Suppressor macrophage (primary cell): ENCODE results near the gene SLC1A7.
"Not testable (repeated sequence)": the region's sequence is repeated elsewhere in the genome, so short reads cannot be mapped to it uniquely, and the experiment has no call there.

Experiments
- DNase-seq, 4 experiments: peaks; one replicate each; pipeline ENCODE4 v3.0.0-alpha.2; 2020 to 2022
- total RNA-seq, 17 experiments: gene quantifications; one replicate each; lab custom pipeline; 2026; ENCODE audit warnings: mixed read lengths in 6 of 17, inconsistent platforms in 3 of 17; lab: John Stamatoyannopoulos, UW

The SLC1A7 gene
- total RNA-seq: 0 to 1.9 (median 0.05) reads per million in 17 experiments

GRCh38 chr1:53142226-53142853 lies at the start of gene SLC1A7:
Gene SLC1A7 (minus strand): TSS chr1:53142638. CDS start chr1:53142449, 189 bp downstream.
- DNase-seq: no peak

DNA sequence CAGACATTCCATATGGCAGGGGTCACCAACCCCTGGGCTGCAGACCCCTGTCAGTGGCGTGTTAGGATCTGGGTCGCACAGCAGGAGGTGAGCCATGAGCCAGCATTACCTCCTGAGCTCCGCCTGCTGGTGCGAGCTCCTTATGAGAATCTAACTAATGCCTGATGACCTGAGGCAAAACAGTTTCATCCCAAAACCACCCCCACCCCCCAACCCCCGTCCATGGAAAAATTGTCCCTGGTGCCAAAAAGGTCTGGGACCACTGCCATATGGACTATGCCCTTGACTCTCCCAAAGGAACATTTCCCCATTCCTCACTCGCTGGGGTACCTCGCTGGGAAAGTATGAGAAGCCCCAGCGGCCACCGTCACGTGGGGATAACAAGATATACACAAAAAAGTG lies 47.8 kb upstream of the SLC1A7 start:
- DNase-seq: no peak

DNA sequence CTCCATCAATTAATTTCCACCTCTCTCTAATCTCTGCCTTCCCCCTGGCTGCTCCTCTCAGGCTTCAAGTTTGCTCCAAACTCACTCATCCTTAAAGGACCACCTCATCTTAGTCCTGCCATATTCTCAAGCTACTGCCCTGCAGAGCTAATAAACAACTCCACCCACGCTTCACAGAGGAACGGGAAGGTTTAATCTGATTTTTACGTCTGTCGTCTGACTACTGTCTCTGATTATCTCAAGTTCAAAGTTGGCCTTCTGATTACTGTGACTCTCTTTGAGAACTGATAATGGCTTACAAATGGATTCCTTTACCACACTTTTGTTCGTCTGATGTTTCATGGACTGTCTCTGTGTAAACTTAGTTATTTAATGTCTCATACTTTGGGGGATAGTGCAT lies 46.6 kb upstream of the SLC1A7 start:
- no peak for DNase-seq

- DNase-seq: no peak
Measured at GRCh38 chr1:53188099-53188498, 45.7 kb upstream of the SLC1A7 start.

DNA sequence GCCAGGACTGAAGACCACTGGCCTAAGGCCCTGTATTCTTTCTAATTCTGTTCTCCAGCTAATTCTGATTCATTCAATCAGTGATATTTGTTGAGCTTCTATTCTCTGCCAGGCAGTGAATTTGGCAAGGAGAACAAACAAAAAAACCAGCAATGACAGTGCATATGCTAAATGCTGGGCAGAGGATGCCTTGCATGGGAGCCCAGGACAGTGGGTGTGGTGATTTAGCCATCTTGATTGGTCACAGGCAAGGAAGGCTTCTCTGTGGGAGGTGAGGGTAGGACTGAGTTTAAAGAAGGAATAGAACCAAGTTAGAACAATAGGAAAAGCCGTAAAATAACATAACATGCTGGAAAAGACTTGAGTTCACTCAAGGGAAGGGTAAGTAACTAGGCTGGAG lies 45.0 kb upstream of the SLC1A7 start:
- DNase-seq: peak in 2 of 4 experiments; percentile 24 to 27

DNA sequence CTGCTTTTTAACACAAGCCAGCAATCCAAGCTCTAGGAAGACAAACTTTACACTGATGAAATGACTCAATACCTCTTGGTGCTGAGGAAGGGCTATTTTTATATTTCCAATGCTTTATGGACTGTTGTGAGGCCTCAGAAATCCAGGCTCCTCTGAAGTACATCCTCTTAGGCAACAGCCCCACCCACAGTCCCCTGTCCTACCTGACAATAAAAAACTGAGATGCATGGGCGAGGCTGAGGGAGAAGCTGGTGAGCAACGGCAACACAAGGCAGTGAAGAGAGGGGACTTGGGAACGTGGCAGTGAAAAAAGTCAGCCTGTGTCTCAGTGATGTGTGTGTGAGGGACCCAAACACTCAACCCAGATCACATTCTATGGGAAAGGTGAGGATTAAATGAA lies 44.1 kb upstream of the SLC1A7 start:
- no peak for DNase-seq

GRCh38 chr1:53185955-53186297 lies 43.5 kb upstream of the SLC1A7 start:
- not testable (repeated sequence) for DNase-seq

- no peak for DNase-seq
Measured at GRCh38 chr1:53183095-53183990, 40.9 kb upstream of the SLC1A7 start.

GRCh38 chr1:53182716-53183094 lies 40.3 kb upstream of the SLC1A7 start:
- no peak for DNase-seq

GRCh38 chr1:53182111-53182593 lies 39.7 kb upstream of the SLC1A7 start:
- peak; percentile 85 to 94 (median 90) for DNase-seq

- no peak for DNase-seq
Measured at GRCh38 chr1:53180951-53181350, 38.5 kb upstream of the SLC1A7 start.

DNA sequence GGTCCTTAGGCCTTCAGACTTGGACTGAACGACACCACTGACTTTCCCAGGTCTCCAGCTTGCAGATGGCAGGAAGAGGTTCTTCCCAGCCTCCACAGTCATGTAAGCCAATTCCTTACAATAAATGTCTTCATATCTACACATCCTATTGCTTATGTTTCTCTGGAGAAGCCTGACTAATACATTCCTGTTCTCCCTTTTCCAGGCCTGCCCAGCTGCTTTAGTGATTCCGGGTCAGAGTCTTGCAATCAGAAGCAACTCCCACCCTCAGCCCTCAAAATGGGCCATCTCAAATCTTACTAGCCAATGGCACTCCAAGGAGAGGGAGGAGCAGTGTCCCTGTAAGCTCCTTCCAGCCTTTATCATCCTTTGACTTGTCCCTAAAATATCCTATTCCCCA lies 37.8 kb upstream of the SLC1A7 start:
- no peak for DNase-seq

- no peak for DNase-seq
Measured at GRCh38 chr1:53176452-53177208, 34.2 kb upstream of the SLC1A7 start.

DNA sequence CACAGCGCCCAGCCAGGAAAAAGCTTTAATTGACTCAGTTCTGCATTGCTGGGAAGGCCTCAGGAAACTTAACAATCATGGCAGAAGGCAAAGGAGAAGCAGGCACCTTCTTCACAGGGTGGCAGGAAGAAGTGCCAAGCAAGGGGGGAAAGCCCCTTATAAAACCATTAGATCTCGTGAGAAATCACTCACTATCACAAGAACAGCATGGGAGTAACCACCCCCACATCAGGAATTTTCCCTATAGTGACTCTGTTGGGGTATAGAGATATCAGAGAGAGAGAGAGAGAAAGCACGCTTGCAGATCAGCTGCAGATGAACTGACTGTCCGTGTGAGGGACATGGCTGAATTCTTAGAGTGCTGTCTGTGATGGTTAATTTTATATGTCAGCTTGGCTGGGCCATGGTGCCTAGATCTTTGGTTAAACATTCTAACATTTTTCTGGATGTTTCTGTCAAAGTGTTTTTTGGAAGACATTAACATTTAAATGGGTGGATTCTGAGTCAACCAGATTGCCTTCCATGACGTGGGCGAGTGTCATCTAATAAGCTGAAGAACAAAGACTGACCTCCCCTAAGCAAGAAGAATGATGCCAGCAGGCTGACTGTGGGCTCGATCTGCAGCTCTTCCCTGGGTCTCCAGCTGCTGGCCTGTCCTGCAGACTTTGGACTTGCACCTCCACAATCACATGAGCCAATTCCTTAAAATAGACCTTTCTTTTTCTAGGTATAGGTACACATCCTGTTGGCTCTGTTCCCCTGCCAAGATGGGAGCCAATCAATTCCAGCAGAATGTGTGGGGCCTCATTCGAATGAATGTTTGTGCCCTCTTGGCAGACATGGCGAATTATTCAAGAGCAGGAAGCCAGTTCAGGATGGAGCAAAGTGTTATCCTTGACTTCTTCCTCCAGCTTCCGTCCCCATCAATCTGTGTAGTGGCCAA lies 32.8 kb upstream of the SLC1A7 start:
- DNase-seq: peak in 2 of 4 experiments; percentile 21 to 30

GRCh38 chr1:53172426-53173128 lies 30.1 kb upstream of the SLC1A7 start:
- DNase-seq: peak in 3 of 4 experiments; percentile 26 to 41 (median 38)

DNA sequence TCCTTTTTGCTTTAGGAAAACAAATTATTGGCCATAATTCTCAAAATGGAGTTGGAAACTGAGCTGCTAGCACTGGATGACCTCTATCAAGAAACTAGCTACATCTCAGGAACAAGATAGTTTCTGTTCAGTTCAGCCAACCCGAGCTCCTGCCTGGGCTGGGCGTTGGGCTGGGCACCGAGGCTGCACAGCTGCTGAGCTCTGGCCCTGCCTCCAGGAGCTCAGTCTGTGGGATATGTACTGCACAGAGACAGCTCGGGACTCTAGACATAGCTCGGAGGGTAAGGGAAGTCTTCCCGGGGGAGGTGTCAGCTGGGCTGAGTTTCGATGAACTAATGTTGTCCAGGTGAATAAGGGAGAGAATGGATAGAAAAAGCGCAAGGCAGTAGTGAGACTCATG lies 24.5 kb upstream of the SLC1A7 start:
- no peak for DNase-seq

GRCh38 chr1:53166366-53166765 lies 23.9 kb upstream of the SLC1A7 start:
- no peak for DNase-seq

- no peak for DNase-seq
Measured at GRCh38 chr1:53165408-53165961, 23.0 kb upstream of the SLC1A7 start.

GRCh38 chr1:53163291-53163768 lies 20.9 kb upstream of the SLC1A7 start:
- DNase-seq: no peak

- DNase-seq: no peak
Measured at GRCh38 chr1:53162621-53163020, 20.2 kb upstream of the SLC1A7 start.

DNA sequence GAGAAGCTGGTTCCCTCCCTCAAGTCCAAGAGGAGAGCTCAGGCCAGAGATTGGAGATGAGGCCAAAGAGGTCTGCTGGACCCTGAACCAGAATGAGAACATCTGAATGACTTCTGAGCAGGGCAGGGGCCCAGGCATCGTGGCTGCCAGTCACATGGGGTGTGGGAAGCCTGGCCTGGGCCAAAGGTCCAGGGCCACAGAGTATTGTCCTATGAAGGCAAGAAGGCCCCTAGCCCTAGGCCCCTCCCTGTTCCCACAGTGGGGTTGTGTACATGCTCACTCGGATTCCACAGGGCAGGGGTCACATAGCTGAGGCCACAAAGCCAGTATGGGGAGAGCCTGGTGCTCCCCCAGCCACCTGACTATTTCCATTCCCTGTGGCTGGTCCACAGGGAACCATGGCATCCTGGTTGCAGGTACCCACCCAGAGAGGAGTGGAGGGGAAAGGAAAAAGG lies 18.5 kb upstream of the SLC1A7 start:
- no peak for DNase-seq
